Bone marrow (tissue), 2 donors: Measurements from ENCODE around the gene HK2.
"Not testable (repeated sequence)": the region's sequence is repeated elsewhere in the genome, so short reads cannot be mapped to it uniquely, and the experiment has no call there.

Experiments
- DNase-seq, 2 donors: peaks; one replicate each; lab custom pipeline; 2025; lab: John Stamatoyannopoulos, UW

HK2 gene

GRCh38 chr2:74833418-74834233 lies at the start of gene HK2:
HK2 (plus strand) TSS chr2:74834127; CDS start chr2:74834581, 454 bp downstream.
- DNase-seq, result peak; percentile 61

- no peak for DNase-seq
Observed at GRCh38 chr2:74789271-74789670, 44.7 kb upstream of the HK2 start.

DNA sequence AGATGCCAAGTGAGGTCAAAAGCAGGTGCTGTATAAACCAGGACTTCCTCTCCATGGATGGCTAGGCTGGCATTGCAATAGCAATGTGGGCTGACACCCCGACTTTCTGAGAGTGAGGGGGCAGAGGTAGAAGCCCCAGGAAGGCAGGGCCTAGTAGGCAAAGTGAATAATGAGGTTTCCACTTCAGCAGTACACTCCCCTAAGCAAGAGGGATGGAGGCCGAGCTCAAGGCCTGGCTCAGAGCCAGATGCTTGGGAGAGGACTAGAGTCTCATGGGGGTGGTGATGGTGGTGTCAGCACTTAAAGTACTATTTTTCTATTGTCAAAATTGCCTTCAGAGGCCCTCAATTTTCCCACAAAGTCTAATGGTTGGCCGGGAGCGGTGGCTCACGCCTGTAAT lies 41.6 kb upstream of the HK2 start:
- DNase-seq, result no peak

DNA sequence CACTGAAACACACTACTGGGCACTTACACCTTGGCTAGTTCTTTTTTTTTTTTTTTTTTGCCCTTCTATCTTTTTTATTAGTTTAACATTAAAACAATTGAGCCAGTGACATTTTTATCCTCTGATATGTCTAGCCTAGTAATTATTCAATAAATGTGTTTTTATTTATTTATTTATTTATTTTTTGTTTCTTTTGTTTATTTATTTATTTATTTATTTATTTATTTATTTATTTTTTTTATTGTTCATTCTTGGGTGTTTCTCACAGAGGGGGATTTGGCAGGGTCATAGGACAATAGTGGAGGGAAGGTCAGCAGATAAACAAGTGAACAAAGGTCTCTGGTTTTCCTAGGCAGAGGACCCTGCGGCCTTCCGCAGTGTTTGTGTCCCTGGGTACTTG lies 39.0 kb upstream of the HK2 start:
- DNase-seq, result not testable (repeated sequence)

- no peak for DNase-seq
Observed at GRCh38 chr2:74806355-74806839, 27.5 kb upstream of the HK2 start.

GRCh38 chr2:74806920-74807319 lies 27.0 kb upstream of the HK2 start:
- DNase-seq, result no peak

DNA sequence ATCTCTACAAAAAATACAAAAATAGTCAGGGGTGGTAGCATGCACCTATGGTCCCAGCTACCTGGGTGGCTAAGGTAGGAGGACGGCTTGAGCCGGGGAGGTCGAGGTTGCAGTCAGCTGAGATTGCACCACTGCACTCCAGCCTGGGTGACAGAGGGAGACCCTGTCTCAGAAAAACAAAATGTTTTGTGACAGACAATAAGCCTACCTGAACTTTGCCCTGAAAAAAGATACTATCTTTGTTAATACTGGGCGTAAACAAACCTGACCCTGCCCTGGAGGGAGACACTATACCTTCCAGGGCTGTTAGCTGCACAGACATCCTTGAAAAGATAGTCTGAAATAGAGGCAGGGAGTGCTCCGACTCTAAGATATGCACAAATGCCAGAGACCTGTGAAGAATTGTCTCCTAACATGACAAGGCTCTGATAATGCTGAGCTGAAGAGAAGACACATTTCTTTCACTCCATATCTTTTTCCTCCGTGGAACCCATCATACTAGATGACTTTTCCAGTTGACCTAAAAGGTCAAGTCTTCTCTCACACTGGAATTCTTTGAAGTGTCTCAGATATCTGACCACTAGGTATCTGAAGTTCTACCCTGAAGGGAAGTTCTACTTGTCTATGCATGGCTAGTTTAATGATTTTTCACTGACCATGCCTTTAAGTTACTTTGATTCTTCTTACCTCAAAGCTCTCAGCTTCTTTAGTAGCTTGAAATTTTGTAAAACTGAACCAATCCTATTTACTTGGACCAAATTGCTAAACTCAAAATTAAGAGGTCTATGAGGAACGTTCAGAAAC lies 20.9 kb upstream of the HK2 start:
- DNase-seq, result no peak

DNA sequence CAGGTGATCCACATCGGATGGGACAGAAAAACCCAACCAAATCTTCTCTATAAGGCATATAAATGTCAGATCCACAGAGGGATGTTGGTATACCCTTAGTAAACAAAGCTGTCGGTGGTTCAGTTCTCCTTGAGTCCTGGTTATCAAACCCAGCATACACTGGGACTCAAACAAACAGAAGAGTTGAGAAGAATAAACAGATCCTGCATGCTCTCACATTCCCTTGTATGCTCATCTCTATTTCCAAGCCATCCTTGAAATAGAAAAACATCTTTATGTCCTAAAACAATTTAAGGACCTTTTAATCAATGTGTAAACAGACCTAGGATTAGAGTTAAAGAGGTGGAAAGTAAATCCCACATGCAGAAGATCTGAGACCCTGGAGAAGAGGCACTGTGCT lies 19.8 kb upstream of the HK2 start:
- DNase-seq, result no peak

GRCh38 chr2:74815941-74816340 lies 18.0 kb upstream of the HK2 start:
- DNase-seq, result no peak

GRCh38 chr2:74816540-74817303 lies 17.2 kb upstream of the HK2 start:
- DNase-seq, result peak in 1 of 2 donors; percentile 65

DNA sequence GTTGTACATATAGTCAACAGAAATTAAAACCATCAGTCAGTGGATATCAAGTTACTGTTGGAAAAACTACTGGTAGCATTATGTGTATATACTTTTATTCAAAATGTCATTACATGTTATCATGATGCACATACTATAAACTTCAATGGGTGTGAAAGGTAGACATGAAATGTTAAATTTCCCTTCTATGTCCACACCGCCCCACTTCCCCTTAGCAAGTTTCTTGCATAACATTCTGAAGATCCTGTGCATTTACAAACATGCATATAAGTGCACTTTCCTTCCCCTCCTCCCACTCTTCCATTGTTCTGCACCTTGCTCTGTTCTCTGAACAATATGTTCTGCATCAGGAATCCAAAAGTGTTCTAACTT lies 16.6 kb upstream of the HK2 start:
- no peak for DNase-seq

DNA sequence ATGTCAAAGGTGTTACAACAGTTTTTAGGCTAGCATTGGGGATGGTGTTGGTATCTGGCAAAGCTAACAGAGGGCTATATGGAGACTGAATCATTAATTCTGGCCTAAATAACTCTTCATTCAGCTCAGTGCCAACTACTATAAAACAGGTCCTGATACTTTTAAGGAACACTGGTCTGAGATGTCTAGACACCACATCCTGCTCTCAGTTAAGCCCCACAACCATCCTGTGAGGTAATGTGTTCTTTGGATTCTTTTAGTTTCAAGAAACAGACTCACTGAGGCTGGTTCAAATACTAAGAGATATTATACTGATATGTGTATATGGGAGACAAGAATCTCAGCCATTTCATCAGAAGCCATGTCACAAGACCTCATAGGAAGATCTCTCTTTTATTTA lies 14.2 kb upstream of the HK2 start:
- DNase-seq, result no peak

DNA sequence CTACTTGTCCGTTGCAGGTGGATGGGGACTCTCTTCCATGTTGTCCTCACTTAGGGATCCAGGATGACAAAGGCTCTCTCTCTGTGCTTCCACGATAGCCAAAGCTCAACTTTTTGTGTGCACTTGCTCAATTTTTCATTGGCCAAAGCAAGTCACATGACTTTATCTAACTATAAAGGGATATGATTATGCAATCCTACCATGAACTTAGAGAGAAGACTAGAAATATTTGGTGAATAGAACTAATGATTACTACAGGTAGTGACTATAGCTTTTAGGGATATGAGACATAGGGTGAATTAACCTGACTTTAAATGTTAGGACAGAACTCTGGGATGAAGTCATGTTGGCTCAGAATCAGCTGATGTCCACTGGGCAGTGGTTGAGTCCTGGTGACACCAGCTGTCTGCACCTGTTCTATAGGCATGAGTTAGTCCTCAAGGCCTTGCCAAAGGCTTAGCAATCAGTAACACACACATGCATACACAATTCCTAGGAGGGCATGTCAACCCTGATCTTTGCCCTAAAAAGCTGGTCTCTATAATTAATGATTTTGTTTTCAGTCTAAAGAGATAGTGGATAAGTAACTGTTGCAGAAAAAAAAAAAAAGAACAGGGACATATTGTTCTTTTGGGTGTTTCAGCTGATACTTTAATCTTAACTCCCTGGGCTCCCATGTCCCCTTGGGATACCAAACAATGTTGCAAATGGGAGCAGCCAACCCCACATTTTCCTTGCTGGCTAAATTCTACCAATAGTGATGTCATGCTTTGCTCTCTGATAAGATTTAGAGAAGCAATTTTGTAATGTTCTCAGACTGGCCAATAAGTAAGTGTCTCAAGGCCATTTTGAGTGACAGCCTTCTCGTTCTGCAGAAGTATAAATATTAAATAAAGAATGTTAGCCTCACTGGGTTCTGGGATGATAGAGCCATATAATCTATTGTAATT lies 12.5 kb upstream of the HK2 start:
- no peak for DNase-seq

GRCh38 chr2:74822771-74823566 lies 11.0 kb upstream of the HK2 start:
- DNase-seq, result no peak

- no peak for DNase-seq
Observed at GRCh38 chr2:74824679-74825078, 9.2 kb upstream of the HK2 start.

GRCh38 chr2:74828543-74828942 lies 5.4 kb upstream of the HK2 start:
- no peak for DNase-seq

DNA sequence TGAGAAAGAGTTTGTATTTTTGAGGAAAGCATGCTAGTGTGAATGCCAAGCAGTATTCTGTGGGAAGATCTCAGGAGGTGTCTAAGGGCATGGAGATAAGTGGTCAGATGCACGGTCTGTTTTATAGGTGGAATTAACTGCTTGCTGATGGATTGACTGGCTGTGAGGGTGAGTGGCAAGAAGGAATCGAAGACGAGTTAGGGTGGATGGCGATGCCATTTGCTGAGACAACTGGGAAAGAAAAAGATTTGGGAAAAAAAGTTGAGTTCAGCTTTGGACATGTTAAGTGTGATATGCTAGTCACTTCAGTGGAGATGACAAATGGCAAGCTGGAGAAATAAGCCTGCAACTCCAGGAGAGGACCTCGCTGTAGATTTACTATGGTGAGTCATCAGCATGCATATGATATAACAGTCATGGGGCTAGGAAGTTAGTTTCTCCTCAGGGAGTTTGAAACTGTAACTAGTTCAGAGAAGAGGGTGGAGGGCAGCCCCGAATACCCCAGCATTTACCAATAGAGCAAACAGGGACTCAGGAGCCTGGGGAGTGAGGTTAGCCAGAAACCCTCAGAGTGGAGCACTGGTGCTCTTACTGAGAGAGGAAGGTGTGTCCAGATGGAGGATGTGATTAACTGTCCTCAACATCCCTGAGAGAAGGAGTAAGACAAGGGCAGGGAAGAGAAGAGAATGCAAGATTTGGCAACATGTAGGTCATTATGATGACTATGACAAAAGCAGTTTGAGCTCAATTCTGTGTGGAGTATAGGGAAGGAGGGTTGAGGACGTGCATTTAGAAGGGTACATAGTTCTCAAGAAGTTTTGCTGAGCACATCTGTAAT lies 2.0 kb upstream of the HK2 start:
- DNase-seq, result peak; percentile 34 to 97

DNA sequence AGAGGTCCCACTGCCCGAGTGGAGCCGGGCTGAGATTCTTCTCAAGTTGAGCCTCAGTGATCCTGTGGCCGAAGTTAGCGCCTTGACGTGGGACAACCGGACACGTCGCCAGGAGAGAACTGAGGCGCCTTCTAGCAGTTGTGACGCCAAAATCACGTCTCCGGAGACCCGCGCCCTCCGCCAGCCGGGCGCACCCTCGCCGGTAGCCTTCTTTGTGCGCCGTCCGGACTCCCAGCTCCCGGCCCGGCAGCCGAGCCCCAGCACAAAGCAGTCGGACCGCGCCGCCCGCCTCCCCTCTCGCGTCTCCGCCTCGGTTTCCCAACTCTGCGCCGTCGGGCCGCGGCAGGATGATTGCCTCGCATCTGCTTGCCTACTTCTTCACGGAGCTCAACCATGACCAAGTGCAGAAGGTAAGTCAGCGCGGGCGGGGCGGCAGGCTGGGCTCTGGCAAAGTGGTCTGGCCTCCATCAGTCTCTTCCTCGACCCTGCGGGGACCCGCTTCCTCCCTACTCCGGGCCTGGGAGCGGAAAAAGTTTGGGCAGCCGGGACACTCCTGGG lies 386 bp downstream of the HK2 start:
- DNase-seq, result peak in 1 of 2 donors; percentile 45
